Stimulated activated CD8-positive, alpha-beta memory T cell treated with anti-CD3 and anti-CD28 coated beads, Interleukin-12 subunit alpha, Interleukin-12 subunit beta, amount 100 ng/mL, for 24 hours (primary cell): ENCODE results near the gene COA1.
"Not testable (repeated sequence)": the region's sequence is repeated elsewhere in the genome, so short reads cannot be mapped to it uniquely, and the experiment has no call there.

Experiments used
- DNase-seq: peaks from one replicate; pipeline ENCODE4 v3.0.0-alpha.2; 2020; ENCODE audit errors: extremely low read depth

Gene COA1

DNA sequence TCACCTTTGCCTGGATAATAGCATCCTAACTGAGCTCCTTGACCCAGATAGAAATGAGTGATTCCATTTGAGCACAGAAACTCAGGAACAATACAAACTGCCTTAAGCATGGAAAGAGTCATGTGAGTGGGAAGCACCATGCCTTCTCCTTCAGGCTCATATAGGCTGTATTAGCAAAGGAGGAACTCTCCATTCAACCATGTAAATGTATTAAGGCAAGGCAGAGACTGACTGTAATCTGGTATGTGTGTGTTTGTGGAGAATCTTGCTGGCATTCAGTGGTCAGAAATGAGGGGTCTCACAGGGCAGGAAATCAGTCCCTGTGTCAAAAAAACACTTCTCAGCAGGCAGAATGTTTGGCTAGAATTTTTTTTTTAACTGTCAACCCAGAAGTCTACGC, 40.2 kb downstream of the COA1 start:
- DNase-seq: no peak

DNA sequence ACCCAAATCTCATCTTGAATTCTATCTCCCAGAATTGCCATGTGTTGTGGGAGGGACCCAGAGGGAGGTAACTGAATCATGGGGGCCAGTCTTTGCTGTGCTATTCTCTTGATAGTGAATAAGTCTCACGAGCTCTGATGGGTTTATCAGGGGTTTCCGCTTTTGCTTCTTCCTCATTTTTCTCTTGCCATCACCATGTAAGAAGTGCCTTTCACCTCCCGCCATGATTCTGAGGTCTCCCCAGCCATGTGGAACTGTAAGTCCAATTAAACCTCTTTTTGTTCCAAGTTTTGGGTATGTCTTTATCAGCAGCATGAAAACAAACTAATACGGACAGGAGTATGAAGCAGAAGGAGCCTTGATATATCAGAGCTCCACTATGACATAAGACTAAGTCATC, 41.5 kb downstream of the COA1 start:
- DNase-seq: not testable (repeated sequence)

DNA sequence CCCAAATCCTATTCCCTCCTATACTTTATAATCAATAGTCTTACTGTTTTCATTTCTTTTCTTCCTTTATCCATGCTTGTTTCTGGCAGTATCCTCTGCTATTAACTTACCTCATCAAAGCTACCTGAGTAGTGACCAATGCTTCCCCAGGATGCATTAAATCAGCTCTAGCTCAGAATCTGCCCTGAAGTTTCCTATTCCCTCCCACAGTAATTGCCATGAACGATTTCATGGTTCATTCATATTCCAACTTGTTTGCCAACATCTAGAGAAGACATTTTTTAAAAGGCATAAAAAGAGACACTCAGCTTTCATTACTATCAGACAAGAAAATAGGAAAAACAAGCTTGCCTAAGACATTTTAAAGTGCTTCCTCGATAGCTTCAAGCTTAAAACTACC, 42.3 kb downstream of the COA1 start:
- DNase-seq: no peak

DNA sequence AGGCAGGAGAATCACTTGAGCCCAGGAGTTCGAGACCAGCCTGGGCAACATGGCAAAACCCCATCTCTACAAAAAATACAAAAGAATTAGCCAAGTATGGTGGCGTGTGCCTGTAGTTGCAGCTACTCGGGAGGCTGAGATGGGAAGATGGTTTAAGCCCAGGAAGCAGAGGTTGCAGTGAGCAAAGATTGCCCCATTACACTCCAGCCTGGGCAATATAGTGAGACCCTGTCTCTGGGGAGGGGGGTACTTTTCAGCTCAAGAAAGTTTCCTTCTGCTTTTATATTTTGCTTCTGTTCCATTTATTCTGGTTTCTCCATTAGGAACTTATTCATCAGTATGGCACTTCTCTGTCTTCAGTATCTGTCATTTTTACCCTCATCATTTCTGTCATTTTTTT, 48.6 kb downstream of the COA1 start:
- DNase-seq: no peak

DNA sequence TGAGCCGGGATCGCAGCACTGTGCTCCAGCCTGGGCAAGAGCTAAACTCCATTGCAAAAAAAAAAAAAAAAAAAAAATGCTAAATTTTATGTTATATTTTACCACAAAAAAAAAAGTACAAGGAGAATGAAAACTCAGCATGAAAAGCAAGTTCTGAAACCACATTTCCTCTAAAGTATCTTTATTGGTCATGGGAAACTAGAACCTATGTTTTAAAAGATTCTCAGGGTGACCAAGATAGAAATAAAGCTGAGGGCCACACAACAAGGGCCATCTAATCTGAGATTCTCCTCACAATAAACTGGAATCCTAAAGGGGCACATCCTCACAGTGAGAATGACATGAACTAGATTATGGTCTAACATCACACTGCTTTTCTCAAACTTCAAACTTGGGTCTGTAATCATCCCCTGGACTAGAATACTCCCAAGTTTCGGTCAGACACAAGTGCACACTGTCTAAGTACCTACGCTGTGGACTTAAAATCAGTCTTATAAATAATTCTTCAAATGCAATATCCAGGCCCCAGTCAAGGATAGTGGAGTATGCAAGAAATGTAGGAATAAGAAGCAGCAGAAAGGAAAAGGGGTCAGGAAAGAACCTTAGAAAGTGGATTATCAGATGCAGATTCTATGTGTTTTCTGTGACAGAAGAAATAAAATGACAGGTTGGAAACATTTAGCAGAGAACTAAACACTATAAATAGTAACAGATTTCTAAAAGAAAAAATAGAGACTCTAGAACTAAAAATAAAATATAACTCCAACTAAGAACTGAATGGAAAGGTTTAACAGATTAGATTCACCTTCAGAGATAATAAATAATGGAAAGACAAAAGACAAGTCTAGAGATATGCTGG, 49.9 kb downstream of the COA1 start:
- DNase-seq: no peak

DNA sequence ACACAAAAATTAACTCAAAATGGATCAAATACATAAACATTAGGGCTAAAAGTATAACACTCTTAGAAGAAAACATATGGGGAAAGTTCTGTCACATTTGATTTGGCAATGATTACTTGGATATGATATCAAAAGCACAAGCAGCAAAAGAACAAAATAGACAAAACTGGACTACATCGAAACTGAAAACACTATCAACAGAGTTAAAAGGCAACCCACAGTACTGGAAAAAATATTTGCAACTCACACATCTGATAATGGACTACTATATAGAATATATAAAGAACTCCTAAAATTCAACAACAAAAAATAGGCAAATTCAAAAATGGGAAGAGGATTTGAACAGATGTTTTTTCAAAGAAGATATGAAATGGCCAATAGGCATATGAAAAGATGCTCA, 51.0 kb downstream of the COA1 start:
- no peak for DNase-seq

DNA sequence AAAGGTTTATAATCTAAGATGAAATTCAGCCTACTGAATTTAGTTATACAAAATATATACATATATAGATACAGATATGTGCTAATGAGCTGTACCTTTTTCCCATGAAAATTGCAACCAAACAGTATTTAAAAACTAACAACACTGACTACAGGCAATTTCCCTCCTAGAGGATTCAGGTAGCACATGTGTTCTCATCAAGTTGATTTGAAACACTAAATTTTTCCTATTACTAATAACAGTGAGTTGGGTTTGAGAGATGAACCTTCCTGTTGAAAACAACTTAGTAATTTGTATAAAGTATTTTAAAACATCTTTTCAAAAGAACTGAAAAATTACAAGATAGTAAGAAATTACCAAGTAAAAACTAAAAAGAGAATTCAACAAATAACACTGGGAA, 51.5 kb downstream of the COA1 start:
- no peak for DNase-seq

DNA sequence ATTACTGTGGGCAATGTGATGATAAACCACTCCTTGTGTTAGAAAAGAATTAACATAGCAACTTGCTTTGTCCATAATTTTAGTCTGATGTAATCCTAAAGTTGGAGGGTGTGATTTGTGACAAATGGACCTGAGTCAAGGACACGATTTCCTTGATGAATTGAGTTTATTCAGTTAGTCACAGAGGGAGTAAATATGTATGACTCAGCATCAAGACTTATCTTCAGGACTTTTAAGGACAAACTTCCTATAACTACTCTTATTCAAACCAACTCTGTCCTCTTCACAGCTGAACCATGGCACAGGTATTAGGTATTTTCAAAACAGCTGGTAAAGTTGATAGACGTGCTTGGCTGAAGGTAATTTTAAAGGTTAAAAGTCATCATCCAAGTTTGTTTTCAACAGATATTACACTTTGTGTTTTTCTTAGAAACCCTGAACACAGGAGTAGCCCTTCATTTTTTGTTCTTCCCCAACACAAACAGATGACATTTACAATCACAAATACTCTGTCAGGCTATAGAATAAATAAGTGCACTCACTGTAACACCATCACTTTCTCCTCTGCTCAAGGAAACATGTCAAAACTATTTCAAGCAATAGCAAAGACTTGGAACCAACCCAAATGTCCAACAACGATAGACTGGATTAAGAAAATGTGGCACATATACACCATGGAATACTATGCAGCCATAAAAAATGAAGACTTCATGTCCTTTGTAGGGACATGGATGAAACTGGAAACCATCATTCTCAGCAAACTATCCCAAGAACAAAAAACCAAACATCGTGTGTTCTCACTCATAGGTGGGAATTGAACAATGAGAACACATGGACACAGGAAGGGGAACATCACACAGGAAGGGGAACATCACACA, 54.5 kb downstream of the COA1 start:
- DNase-seq: no peak

DNA sequence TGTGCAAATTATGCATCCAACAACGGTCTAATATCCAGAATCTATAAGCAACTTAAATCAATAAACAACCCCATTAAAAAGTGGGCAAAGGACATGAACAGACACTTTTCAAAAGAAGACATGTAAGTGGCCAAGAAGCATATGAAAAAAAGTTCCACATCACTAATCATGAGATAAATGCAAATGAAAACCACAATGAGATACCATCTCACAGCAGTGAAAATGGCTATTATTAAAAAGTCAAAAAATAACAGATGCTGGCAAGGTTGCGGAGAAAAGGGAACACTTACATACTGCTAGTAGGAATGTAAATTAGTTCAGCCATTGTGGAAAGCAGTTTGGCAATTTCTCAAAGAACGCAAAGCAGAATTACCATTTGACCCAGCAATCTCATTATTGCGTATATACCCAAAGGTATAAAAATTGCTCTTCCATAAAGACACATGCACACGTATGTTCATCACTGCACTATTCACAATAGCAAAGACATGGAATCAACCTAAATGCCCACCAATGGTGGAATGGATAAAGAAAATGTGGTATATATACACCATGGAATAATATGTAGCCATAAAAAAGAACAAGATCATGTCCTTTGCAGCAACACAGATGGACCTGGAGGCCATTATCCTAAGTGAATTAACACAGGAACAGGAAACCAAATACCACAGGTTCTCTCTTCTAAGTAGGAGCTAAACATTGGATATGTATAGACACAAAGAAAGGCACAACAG, 55.9 kb downstream of the COA1 start:
- DNase-seq: not testable (repeated sequence)

DNA sequence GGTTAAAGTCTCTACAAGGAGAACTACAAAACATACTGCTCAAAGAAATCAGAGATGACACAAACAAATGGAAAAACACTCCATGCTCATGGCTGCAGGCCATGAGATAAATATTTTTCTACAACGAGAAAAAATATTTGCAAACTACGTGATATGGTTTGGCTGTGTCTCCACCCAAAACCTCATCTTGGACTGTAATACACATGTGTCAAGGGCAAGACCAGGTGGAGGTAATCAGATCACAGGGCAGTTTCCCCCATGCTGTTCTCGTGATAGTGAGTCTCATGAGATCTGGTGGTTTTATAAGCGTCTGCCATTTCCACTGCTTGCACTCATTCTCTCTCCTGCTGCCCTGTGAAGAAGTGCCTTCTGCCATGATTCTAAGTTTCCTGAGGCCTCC, 57.8 kb downstream of the COA1 start:
- DNase-seq: no peak

DNA sequence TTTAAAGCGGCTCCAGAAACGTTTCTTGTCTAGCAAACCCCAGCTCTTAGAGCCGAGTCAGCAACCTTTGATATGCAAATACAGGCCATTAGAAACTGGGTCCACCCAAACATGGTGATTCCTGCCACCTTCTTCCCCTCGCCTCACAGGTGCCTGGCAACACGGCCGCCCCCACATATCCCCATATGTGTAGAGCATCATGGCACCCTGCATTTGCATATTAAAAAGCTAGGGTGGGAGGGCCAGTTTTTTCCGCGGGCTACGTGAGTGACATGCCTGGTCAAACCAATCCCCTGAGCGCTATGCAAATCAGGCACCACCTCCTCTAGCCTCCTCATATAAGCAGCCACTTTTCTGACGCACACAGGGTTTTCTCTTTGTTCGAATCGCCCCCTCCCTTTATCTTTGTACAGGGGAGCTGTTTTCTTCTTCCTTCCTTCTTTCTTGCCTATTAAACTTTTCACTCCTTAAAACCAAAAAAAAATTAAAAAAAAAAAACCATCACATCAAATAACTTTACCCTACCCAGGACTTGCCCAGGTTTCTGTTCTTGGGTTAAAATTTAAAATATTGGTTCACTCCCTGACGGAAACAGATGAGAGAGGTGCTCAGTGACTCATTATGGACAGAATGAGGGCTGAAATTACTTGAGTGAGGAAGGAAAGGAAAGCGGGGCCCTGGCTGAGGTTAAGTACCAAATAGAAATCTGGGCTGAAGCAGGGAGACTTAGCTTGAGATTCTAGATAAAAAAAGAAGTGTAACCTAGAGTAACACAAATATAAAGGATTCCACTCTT, 59.8 kb downstream of the COA1 start:
- no peak for DNase-seq

DNA sequence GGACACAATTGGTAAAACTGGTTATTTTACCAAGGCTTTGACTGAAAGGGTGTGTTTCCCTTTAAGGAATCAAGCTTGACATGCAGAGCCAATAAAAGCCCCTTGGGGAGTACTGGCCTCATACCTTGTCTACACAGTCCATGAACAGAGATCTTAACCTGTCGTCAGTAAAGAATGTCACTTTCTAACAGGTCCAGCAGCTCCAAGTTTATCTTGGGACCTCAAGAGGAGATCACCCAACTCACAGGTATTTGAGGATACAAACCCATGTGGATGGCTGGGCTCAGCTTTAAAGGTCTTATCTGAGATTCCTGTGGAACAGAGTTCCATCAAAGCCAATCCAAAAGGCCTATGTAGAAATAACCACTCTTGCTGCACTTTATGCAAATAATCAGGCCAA, 61.3 kb downstream of the COA1 start:
- no peak for DNase-seq

DNA sequence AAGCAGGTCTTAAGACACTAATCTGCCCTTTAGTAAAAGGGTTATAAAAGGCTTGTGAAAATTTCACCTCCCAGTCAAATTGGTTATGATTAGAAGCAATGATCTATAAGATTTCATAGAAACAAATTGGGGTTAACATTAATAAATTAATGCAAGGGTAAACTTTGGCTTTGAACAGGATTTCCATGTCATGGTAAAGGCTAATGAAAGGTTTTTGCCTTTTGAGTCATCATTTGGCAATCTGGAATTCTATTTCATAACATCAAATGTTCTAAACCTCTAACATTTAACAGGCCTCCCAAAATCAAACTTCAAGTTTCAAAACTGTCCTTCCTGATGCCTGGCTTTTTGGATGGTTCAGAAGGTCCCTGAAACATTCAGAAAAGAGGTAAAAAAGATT, 62.4 kb downstream of the COA1 start:
- no peak for DNase-seq

DNA sequence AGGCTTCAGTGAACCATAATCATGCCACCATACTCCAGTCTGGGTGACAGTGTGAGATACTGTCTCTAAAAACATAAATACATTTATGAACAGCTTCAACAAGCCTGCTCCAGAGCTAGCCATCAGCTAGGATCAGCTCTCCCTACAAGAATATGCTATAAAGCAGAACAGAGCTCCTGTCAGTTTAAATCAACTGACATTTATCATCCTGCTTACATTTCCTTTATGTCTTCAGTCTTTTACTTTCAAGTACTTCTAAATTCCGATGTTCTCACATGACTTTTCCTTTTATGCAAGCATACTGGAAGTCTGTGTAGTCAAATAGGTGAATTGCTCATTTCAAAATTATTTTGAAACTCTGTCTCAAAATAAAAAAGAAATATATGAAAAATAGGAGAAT, 64.6 kb downstream of the COA1 start:
- DNase-seq: no peak

DNA sequence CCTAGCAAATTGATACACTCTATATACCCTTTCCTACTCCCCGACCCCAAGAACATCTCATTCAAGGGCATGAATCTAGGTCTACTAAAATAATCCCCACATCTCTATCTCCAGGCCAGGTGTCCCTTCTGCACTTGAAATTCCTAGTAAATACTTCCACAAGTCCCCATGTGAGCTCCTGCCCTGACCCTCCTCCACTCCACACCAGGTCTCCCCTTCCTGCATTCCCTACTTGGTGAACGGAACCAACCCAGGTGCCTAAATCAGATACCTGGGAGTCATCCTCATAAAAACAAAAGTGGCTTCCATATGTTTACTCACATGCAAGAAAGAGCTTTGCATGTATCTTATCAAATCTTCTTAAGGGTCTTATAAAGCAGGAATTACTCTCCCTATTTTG, 69.2 kb downstream of the COA1 start:
- no peak for DNase-seq

DNA sequence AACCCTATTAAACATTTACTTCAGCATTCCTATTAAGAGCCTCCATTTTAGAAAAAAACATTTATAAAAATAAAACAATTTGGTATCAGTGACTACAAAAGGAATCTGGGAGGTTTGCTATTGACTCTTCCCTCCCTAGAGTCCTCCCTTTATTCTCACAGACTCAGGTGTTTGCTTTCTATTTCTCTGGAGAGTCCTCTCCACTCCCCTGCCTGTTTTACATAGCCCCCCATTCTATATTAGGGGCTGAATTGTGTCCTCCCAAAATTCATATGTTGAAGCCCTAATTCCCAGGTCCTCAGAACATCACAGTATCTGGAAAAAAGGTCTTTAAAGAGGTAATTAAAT, 69.8 kb downstream of the COA1 start:
- no peak for DNase-seq

DNA sequence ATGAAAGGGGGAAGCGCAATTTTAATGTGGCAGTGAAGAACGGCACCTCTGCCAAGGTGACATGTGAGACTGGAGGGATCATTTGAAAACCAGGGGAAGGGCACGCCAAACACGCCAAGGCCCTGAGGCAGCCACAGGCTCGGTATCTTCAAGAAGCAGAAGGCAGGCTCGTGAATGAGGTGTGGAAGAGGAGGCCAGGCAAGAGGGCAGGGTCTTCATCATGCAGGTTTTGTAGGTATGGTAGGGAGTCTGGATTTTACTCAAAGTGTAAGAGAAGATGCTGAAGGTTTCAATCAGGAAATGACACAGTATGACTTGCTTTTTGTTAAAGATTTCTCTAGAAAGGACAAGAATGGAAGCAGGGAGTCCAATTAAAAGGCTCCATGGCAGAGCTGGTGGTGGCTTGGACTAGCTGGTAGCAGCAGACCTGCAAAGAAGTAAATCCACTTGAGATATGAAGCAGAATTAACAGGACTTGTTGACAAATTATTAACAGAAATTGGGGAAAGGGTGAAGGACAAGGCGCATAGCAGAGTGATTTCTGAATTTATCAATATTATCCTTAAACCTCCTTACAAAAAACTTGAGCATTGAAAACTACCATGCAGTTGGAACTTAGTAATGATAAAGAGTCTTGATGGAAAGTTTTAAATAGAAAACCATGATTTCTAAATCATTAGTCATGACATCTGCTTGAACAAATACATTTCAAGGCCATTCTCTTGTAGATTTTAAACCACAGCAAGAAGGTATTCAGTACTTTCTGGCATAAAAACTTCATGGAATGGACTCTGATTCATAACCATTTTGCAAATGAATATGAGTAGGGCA, 70.4 kb downstream of the COA1 start:
- no peak for DNase-seq

DNA sequence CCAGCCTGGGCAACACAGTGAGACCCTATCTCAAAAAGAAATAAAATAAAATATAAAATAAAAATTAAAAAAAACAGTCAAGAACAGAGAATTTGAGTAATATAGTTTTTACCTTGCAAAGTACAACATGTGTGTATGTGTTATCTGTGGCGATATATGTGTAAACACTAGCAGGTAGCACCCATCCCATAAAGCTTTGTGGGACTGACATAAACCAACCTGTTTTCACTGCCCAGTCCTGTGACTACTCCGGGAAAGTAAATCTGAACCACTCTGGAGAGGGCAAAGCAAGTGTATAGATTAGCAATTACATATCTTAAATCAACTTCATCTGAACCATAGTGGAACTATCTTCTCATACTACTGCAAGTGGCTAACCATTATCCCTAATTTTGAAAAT, 72.3 kb downstream of the COA1 start:
- no peak for DNase-seq

DNA sequence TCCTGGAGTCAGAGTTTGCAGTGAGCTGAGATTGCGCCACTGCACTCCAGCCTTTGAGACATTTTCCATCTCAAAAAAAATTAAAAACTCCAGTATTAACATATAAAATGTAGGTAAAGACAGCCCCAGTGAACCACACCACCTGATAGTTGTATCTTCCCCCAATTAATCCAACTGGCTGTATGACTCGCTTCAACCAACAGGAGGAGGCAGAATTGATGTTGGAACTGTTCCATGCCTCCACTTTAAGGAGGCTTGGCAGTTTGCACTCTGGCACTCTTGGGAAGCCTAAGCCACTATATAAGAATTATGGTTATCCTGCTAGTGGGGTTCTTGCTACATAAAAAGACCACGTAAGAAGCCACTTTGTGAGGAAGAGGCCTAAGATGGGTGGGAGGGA, 73.7 kb downstream of the COA1 start:
- DNase-seq: no peak

DNA sequence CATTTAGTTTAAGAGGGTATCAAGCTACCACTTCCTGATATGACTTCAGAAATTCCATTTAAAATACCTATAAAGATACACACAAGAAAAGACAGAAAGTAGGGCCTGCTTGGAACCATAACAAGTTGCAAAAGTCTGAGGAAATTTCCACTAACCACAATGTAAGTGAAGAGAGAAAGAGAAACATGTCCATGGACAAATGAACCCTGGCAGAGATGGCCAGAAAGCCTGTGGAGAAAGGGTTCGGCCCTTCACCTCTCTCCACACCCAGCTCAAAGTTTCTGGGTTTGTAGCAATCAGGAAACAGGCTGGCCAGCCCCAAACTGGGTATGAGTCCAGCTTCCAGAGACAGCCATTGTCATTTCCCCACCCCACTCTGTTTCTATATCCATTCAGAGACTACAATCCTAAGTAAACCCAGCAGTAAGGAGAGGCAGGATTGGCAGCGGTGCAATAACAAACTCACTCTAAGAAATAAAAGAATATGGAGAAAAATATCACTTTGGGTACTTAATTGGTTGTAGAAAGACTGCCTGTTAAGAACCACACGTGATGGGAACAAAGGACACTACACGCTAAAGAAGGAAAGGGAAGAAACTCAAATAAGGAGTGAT, 75.3 kb downstream of the COA1 start:
- DNase-seq: no peak
